GM19397 (cell line): ENCODE data around the gene PDE2A.

Source experiments
- ATAC-seq: cut with Tn5 transposase; IDR thresholded peaks from one replicate; pipeline ENCODE4 v1.9.1; 2021; ENCODE audit warnings: mild to moderate bottlenecking, moderate library complexity; ENCODE audit not compliant: unreplicated experiment

The PDE2A gene

DNA sequence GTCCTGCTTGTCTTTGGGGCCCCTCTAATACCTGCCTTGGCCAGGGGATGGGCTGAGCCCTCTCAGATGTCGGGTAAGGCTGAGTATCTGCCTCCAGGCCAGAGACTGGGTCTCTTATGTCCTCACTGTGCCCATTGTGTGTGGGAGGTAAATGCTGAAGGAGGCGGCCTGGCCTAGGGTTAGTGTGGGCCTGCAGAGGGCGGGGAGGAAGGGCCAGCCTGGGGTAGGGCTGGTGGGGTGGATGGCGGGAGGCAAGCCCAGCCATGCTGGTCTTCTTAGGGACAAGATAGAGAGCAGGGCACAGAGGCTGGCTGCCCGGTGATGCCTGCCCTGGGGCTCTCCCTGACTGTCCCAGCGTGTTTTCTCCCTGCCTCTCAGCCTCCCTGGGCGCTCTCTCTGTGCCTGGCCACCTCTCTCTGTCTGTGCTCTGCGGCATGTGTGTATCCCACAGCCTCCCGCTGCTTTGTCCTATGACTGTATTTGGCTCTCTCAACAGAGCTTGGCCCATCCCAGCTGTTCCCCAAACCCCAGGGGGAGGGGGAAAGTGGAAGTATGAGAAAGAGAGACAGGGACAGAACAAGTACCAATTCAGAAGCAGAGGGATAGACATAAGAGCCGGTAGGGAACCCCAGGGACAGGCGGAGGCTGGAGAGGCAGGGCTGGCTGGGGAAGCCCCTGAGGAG is 57.0 kb downstream of the PDE2A start:
- ATAC-seq, result no peak

DNA sequence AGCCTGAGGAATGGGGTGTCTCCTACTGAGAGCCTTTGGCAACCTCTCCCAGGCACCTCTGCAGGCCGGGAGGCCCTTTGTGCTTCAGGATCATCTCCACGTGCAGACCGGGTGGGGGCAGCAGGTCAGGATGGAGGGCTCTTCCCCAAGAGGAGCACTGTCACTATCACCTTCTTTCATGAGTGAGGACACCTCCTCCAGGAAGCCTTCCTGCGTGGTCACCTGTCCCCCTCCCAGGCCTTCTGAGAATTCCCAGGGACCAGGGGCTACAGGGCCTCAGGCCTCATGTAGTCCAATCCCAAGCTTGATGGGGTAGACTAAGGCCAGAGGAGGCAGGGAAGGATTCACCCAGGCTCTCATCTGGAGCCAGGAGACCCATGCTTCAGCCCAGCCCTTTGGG is 57.6 kb downstream of the PDE2A start:
- ATAC-seq, result no peak

DNA sequence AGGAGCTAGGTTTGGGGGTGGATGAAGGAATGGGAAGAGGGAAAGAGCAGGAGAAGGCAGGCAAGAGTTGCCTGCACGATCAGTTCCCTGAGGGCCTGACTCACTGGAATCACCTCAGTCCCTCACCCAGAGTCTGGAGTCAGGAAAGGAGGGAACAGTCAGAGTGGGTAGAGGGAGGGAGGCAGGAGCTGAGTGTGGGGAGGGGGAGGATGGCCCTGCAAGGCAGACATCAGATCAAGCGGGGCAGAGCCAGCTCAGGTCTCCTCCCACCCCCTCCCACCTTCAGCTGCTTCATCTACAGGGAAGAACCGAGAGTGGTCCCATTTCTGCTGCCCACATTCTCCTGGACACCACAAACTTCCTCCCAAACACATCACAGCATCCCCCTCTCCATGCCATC is 58.9 kb downstream of the PDE2A start:
- no peak for ATAC-seq

DNA sequence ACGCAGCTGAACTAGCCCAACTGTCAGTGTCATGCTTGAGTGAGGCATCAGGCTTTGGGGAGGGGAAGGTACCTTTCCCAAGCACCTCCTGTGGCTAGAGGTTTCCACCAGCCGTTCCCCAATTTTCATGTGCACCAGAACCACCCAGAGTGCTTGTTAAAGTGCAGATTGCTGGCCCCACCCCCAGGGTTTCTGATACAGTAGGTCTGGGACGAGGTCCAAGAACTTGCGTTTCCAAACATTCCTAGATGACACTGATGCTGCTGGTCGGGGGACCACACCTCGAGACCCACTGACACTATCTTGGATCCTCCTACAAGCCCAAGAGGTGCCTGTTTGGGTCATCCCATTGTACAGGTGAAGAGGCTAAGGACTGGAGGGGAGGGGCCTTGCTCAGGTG is 59.8 kb downstream of the PDE2A start:
- no peak for ATAC-seq

DNA sequence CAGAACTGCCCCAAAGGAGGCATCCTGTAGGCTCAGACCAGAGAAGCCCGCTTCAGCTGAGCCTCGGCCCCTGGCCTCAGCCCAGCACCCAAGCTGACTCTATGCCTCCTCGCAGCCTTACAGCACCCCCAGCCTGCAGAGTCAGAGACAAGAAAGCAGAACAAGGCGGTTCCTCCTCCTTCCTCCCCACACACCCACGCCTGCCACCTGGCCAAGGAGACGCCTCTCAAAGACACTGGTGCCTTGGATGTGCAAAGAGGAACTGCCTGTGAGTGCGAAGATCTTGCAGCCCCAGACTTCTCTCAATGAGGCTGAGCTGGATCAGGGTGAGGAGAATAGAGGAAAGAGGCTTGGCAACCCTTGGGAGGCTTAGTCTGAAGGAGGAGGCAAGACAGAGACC is 60.2 kb downstream of the PDE2A start:
- no peak for ATAC-seq

DNA sequence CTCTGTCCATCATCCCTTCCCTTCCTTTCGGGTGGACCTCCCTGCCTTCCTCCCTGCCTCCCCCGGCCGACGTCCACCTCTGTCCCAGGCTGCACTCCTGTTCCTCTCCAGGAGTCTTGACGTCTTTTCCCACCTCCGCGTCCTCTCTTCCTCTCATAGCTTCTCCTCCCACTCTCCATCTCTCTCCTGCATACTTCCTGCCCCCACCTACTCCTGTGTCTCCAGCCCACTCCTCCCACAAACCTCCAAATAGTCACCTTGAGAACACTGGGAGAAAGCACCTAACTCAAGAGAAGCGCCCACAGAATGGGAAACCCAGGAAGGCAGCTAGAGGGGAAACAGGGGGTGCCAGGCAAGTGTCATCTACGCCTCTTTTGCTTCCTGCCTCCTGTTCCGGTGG is 60.8 kb downstream of the PDE2A start:
- no peak for ATAC-seq

DNA sequence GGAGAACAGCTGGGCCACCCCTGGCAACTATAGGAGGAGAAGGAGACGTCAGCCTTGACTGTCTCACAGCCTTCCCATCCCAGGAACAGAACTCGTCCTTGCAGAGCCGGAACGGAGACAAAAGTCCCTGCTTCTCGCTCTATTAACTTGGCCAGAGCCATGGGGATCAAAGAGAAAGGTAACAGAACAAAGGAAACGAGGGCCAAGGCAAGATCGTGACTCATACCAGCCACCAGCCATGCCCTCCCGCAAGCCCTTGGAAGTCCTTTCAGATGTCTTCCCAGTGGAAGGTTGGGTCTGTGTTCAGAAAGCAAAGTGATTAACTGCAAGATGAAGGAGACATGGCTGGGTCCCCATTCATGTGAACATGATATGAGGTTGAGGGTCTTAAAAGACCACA is 64.7 kb downstream of the PDE2A start:
- ATAC-seq, result no peak

DNA sequence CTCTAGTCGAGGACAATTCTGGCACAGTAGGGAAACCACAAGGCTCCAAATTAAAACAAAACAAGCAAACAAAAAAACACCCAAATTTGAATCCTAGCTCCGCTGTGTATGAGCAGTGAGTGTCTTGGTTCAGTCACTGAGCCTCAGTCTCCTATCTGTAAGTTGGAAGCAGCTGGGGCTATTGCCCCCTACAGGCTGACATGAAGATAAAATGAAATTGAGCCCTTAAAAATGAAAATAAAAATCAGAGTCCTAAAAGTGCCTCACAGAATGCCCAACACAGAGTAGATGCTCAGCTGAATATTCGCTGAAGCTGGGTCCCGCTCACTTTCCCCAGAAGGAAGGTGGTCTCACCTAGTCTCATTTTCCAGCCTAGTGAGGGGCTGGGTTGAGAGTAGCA is 65.2 kb downstream of the PDE2A start:
- ATAC-seq, result no peak

DNA sequence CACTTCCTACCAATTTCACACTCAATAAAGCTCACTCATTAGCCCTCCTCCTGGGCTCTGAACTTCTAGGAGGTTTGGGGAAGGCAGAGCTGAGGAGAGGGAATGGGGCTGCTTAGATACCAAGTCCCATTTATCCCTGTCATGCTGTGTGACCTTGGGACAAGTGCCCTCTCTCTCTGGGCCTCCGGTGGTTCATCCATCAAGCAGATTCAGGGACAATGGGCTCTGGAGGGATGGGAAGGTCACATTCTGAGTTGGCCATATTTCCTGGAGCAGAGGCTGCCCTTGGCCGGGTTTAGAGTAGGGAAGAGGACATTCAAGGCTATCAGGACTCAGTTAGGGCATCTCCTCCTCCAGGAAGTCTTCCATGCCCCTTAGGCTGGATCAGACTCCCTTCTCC is 66.7 kb downstream of the PDE2A start:
- no peak for ATAC-seq

DNA sequence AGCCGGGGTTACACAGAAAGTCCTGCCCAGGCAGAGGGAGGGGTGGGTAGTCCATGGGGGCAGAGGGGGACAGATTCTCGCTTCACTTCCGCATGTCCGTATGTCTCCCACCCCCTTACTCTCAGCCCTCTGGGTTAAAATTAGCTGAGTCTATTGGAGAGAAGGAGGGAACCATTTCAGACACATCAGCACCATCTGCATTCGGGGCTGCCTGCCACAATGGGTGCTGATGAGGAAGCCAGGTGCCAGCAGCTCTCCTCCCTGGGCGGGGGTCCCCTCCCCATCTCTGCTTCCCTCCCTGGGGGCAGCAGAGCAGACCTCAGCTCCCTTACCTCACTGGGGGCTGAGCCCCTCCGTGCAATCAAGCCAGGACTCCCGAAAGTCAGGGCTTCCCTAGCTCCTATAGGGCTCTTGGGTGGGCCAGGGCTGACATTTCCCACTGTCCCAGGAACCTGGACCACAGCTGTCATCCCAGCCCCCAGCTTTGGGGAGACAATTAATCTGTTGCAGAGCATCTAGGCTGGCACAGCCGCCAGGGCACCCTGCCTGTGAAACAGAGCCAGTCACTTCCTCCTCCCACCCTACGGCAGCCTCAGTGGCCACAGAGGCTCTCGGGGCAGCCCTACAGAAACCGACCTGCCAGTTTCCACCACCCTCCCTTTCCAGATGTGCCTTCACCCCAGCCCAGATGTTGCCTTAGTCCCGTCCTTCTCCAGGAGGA is 67.3 kb downstream of the PDE2A start:
- ATAC-seq, result no peak

DNA sequence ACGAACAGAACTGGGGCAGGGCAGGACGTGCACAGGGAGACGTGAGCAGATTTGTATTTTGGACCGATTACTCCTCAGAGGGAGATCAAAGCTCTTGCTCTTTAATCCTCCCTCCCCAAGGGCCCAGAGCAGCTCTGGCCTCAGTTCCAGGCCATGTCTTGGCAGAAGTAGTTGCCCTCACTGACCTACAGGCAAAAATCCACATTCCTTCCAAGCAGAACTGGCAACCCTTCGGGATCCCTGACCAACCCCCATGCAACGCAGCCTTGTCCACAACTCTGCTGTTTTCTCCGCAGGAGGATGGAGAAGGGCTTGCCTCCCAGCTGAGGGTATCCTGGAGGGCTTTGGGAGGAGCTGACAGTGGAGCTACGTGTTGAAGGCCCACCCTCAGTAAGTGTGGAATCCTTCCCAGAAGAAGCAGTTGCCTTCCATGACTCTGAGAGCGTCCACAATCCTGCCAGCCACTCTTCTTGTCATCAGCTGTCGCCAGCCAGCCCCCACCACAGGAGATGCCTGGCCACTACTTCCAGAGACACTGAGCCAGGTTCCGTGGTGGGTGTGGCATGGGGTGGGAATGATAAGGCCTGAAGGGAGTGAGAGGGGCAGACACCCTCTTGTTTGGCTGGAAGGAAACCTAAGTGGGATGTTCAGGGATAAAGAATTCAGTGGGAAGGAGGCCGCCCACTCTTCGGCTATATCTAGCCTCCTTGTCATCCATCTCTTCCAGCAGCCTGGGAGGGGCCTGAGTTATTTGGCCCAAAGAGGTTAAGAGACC is 68.1 kb downstream of the PDE2A start:
- ATAC-seq, result no peak

DNA sequence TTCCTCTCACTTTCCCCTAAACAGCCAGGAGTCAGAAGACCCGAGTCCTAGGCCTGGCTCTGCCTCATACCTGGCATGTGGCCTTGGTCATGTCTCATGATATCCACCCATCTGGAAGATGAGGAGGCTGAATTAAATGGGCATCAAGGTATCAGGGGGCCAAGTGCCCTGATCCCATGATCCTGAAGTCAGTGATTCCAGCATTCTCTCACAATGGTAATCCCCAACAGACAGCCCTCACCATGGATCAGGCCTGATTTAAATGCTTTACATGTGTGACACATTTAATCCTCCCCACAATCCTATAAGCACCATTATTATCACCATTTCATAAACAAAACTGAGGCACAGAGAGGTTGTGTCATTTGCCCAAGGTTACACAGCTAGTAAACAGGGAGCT is 70.0 kb downstream of the PDE2A start:
- ATAC-seq, result no peak

DNA sequence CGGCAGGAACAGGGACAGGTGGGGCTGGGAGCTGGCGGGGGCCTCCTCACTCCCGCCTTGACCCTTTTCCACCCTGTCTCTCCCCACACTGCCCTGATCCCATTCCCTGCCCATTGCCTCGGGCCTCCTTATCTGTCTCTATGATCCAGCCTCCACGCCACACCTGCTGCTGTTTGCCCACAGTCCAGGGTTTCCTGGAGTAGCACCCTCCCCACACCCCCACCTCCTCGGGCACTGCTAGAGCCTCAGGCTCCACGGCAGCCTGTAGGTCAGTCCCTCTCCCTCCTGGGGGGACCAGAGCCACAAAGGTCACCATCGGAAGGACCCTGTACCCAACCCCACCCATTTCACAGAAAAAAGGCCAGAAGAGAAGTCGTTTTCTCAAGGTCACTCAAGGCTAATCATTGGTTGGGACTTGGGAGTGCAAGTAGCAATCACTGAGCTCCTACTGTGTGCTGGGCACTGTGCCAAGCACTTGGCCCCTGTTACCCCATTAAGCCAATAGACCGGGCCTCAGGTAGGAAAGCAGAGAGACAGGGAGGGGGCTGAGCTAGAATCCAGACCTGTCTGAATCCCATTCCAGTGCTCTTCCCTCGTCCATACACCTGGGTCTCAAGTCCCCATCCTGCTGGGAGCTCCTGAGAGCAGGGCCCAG is 71.8 kb downstream of the PDE2A start:
- ATAC-seq, result no peak

DNA sequence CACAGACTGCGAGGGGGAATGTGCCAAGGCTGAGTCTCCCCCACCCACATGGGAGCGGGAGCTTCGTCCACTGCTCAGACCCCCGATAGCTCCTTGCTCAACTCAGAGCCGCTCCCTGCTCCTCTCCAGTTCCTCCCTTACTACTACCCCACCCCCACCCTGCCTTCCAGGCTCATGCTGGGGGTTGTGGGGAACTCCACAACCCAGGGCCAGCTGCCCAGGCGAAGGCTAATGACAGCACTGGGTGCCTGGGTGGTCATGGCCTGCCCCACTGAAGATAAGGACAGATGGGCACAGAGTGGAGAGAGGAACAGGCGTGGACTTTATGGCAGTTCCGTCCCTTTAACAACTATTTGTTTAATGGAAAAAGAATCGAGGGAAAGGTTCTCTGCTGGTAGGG is 73.7 kb downstream of the PDE2A start:
- no peak for ATAC-seq

DNA sequence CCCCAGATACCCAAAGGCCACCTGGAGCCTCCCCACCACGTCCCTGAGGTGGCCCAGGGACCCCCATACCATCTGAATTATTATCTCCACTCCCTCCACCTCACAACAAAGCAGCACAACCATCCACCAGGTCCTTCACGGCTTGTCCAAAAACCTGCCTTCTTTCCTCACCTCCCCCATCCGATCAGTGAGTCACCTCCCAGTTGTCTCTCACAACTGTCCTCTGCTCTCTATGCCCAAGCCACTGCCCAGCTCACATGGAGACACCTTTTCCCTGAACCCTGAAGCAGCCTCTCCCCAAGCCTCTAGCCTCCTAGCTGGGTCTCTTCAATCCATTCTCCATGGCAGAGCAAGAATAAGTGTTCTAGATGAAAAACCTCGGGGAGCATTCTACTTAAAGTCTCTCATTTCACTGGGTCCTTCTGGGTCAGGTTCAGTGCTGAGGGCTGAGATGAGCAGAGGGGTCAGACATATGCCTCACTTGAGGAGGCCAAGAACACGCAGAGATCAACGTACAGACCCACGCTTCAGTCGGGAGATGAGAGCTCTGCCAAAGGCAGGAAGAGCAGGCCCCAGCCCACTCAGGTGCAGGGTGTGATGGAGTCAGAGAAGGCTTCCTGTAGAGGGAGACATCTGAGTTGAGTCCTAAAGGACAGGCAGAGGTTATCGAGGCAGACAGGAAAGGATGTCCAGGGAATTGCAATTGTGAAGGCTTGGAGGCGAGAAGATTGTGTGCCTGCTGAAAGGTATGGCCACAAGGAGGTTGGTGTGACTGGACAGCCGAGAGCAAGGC is 74.7 kb downstream of the PDE2A start:
- ATAC-seq, result no peak

DNA sequence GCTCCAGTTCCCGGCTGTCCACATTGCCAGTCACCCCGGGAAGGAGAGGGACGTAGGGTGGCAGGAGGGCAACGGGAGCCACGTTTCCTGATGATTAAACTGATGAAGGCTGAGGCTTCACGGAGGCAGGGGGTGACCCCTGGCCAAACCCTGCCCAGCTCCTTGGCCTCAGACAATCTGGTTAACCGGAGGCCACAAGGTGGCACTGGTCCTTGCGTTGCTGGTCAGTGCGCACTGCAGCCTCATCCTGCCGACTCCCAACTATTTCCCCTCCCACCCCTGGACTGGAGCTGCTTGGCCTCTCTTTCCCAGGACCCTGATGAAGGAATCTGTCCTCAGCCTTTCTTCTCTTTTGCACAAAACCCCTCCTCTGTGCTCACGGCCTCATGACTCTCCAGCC is 75.3 kb downstream of the PDE2A start:
- no peak for ATAC-seq

DNA sequence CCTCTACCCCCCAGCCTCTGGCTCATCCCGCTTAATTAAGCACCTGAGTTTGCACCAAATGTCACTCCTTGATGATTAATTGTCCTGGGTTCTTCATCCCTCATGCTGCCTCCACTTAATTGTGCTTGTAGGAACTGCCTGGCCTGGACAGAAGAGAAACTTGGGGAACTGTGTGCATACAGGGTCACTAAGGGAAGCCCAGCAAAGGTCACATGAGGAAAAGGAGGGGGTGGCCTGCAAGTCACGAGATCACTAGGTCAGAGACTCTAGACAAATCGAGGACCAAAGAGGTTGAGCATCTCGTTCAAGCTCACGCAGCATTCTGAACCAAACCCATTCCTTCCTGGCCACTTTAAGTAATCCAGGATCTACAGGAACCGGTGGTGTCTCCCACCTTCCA is 75.8 kb downstream of the PDE2A start:
- ATAC-seq, result no peak

DNA sequence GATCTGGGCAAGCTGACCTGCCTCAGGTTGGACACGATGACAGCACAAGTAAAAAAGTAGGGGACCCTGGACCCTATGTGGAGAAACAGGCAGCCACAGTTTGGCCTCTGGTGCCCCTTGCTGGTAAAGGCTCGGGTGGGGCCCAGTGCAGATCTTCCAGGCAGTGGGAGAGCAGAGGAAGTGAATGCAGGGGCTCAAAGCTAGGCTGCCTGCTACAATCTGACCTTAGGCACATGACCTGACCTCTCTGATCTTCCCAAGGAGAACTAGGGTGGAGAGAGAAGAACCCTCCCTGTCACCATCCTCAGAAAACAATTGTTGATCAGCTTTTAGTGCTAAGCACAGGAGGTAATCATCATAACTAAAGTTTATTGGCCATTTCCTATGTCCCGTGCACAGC is 76.5 kb downstream of the PDE2A start:
- no peak for ATAC-seq

DNA sequence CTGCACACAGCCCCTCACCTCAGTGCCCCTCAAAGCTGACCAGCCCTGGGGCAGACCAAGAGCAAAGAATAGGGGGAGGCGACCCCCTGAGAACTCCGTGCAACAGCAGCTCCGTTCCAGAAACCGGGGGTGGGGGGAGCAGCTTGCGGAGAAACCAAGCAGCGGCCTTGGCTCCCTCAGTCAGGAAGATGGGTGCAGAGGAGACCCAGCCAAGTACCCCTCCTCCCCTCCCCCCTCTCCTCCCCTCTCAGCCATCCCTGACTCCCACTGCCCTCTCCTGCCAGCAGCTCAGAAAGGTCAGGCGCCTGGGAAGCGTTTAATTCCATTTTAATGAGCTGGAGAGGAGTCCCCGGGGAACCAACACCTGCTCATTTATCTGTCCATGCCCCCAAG is 78.9 kb downstream of the PDE2A start:
- no peak for ATAC-seq

DNA sequence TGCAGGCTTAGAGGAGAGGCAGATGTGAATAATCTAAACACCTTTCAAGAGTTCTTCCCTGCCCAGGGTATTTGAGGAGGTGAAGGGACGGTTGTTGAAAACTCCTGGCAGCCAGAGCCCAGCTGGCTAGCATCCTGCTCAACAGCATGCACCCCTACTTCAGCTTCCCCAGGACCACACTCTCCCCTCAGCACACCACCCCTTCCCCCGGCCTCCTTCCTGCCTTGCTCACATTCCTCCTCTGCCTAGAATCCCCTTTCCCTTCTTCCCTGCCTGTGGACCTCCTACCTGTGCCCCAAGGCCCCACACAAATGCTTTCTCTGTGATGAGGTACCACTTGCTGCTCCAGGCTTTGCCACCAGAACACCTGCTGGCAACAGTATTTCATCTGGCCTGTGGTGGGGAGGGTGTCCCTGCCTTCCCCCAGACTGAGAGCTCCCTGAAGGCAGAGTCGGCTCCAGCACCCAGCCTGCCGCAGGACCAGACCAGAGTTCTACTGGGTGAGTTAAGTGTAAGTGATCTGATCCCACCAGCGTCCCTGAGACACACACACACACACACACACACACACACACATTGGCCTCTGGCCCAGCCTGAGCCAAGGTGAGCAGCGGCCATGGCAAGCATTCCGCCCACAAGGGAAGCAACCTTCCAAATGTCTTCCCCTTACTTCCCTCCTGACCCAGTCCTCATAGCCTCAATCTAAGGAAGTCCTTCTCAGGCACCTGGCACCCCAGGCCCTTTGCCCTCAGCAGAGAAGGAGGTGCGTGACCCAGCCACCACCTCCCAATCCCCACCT is 79.5 kb downstream of the PDE2A start:
- no peak for ATAC-seq
